HG02571 (cell line): ENCODE results near the gene NUDT9.

Experiments
- ATAC-seq: cut with Tn5 transposase; IDR thresholded peaks from one replicate; pipeline ENCODE4 v1.9.1; 2021; ENCODE audit warnings: mild to moderate bottlenecking, moderate library complexity; ENCODE audit not compliant: unreplicated experiment

The NUDT9 gene

DNA sequence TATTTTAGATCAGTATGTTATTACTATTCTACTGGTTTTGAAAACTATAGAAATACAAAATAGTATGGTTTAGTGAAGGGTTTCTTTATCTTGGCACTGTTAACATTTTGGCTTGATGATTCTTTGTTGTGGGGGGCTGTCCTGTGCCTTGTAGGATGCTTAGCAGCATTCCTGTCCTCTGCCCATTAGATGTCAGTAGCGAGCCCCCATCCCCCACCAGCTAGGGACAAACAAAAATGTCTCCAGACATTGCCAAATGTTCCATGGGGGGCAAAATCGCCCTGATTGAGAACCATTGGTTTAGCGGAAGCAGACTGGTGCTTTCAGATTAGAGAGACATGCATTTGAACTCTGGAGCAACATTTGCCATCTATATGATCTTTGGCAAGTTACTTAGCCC, 83.5 kb downstream of the NUDT9 start:
- no peak for ATAC-seq

- no peak for ATAC-seq
These were observed 84.8 kb downstream of the NUDT9 start for GRCh38 chr4:87506974-87507701.
